SU-DHL-6 (cell line): ENCODE results near the gene AMACR.

Source experiments
- H2AFZ ChIP-seq: fragments of 200-600 bp; sonication (generic); 2 replicates; pipeline ENCODE4 v1.6.1; 2014; ENCODE audit warnings: low read depth, mild to moderate bottlenecking, moderate library complexity, mixed read lengths, antibody characterized with exemption, low read length; ENCODE audit not compliant: severe bottlenecking
- H3F3A ChIP-seq: fragments of 200-600 bp; shearing (Covaris generic); 2 replicates; pipeline ENCODE4 v1.6.0; 2016; ENCODE audit warnings: antibody characterized with exemption, mild to moderate bottlenecking; ENCODE audit not compliant: insufficient read depth
- H3K27ac ChIP-seq: fragments of 200-600 bp; sonication (generic); 2 replicates; pipeline ENCODE4 v1.5.1; 2016; ENCODE audit warnings: low read depth, mild to moderate bottlenecking, low read length, moderate library complexity, mixed read lengths
- H3K27me3 ChIP-seq: fragments of 200-600 bp; sonication (generic), shearing (Covaris generic); 2 replicates; pipeline ENCODE4 v1.6.0; 2014; ENCODE audit warnings: mild to moderate bottlenecking, low read length
- H3K36me3 ChIP-seq: fragments of 200-600 bp; sonication (generic); 2 replicates; pipeline ENCODE4 v1.6.1; 2014; ENCODE audit warnings: mild to moderate bottlenecking, low read length, mixed read lengths
- H3K4me2 ChIP-seq: fragments of 300-600, 200-600 bp; shearing (Covaris generic), sonication (generic); 2 replicates; pipeline ENCODE4 v1.6.0; 2014; ENCODE audit warnings: low read length, low read depth, mild to moderate bottlenecking; ENCODE audit not compliant: poor library complexity, severe bottlenecking
- H3K4me3 ChIP-seq: fragments of 200-600 bp; sonication (generic); 2 replicates; pipeline ENCODE4 v1.5.1; 2014; ENCODE audit warnings: antibody characterized with exemption, low read length, mild to moderate bottlenecking, mixed read lengths; ENCODE audit not compliant: insufficient read depth, poor library complexity, severe bottlenecking
- H3K79me2 ChIP-seq: fragments of 200-600 bp; sonication (generic); 2 replicates; pipeline ENCODE4 v1.6.1; 2014; ENCODE audit warnings: mild to moderate bottlenecking, low read length, moderate library complexity; ENCODE audit not compliant: insufficient read depth
- H3K9ac ChIP-seq: fragments of 200-600 bp; sonication (generic); 2 replicates; pipeline ENCODE4 v1.7.0; 2014; ENCODE audit warnings: mild to moderate bottlenecking, low read length
- H3K9me2 ChIP-seq: fragments of 200-600 bp; sonication (generic); replicated peaks from 2 replicates; pipeline ENCODE4 v1.6.1; 2014; ENCODE audit warnings: low read length; ENCODE audit not compliant: insufficient read depth
- H3K9me3 ChIP-seq: fragments of 200-600 bp; sonication (generic); 2 replicates; pipeline ENCODE4 v1.6.1; 2014; ENCODE audit warnings: low read length, mixed read lengths; ENCODE audit not compliant: insufficient read depth
- H4K20me1 ChIP-seq: fragments of 200-600 bp; sonication (generic); 2 replicates; pipeline ENCODE4 v1.6.1; 2014; ENCODE audit warnings: low read depth, mild to moderate bottlenecking, antibody characterized with exemption, low read length, moderate library complexity, mixed read lengths
- CTCF ChIP-seq: fragments of 200-600 bp; sonication (generic); IDR thresholded peaks from one replicate; pipeline ENCODE4 v1.5.1; 2017; ENCODE audit warnings: antibody characterized with exemption, mild to moderate bottlenecking, low read length, moderate library complexity; ENCODE audit not compliant: insufficient read depth, poor library complexity, severe bottlenecking
- EZH2phosphoT487 ChIP-seq: fragments of 200-600 bp; sonication (generic), shearing (Covaris generic); conservative IDR thresholded peaks from 2 replicates; pipeline ENCODE4 v1.6.1; 2018; ENCODE audit warnings: mild to moderate bottlenecking, antibody characterized with exemption, low read length, moderate library complexity, mixed read lengths

The AMACR gene

GRCh38 chr5:34039398-34040157 lies 31.7 kb upstream of the AMACR start:
- Histone ChIP-seq H3K9me3 (no peaks in the 10 kb centered on the region), H3K36me3 (no peaks in the 10 kb centered on the region), H3K9me2 (no peaks in the 10 kb centered on the region), H3K9ac (no peak overlapping the region), H3K4me2 (no peak overlapping the region), H3K27me3 (no peaks in the 10 kb centered on the region), H3F3A (no peaks in the 10 kb centered on the region), H3K79me2 (no peaks in the 10 kb centered on the region), H3K4me3 (no peak overlapping the region), H2AFZ (no peak overlapping the region), H3K27ac (no peak overlapping the region), H4K20me1 (no peaks in the 10 kb centered on the region)
- TF ChIP-seq CTCF (no peak), EZH2phosphoT487 (no peak)

- Histone ChIP-seq H3K79me2 (no peaks in the 10 kb centered on the region), H3K9me3 (no peaks in the 10 kb centered on the region), H3K9ac (no peak overlapping the region), H3K27me3 (no peaks in the 10 kb centered on the region), H3K4me2 (no peak overlapping the region), H2AFZ (no peak overlapping the region), H3F3A (no peaks in the 10 kb centered on the region), H3K4me3 (no peak overlapping the region), H4K20me1 (no peaks in the 10 kb centered on the region), H3K36me3 (no peaks in the 10 kb centered on the region), H3K9me2 (no peaks in the 10 kb centered on the region), H3K27ac (no peak overlapping the region)
- TF ChIP-seq CTCF, result no peak
- no peak for TF ChIP-seq EZH2phosphoT487
Observed at GRCh38 chr5:34038838-34039237, 31.0 kb upstream of the AMACR start.

GRCh38 chr5:34038390-34038789 lies 30.5 kb upstream of the AMACR start:
- Histone ChIP-seq H3K9me3 (no peaks in the 10 kb centered on the region), H3K79me2 (no peaks in the 10 kb centered on the region), H3K9ac (no peak overlapping the region), H3K4me3 (no peak overlapping the region), H4K20me1 (no peaks in the 10 kb centered on the region), H3K4me2 (no peak overlapping the region), H2AFZ (no peak overlapping the region), H3K36me3 (no peaks in the 10 kb centered on the region), H3F3A (no peaks in the 10 kb centered on the region), H3K27me3 (no peaks in the 10 kb centered on the region), H3K27ac (no peak overlapping the region), H3K9me2 (no peaks in the 10 kb centered on the region)
- TF ChIP-seq EZH2phosphoT487 (no peak), CTCF (no peak)
